ENCODE results near the gene TBC1D9.

The TBC1D9 gene

GRCh38 chr4:140612357-140612756 lies 143.8 kb downstream of the TBC1D9 start:
- H3K4me1 Mint-ChIP-seq = peaks cover 28% of the 10 kb centered on the region
- no peak for TF ChIP-seq CTCF (IDR thresholded peaks at IDR 0.05)
- H3K9me3 Mint-ChIP-seq = no peaks in the 10 kb centered on the region
- H3K27me3 Mint-ChIP-seq (ENCODE audit: low read depth, poor library complexity) = peaks cover 7% of the 10 kb centered on the region
- H3K4me3 Mint-ChIP-seq = no peak overlapping the region
- H3K27ac Mint-ChIP-seq = no peak overlapping the region
- no peak for DNase-seq
- no peaks in the 10 kb centered on the region for H3K36me3 Mint-ChIP-seq (ENCODE audit: low read depth)

GRCh38 chr4:140611854-140612253 lies 144.3 kb downstream of the TBC1D9 start:
- Mint-ChIP-seq H3K9me3 (no peaks in the 10 kb centered on the region), H3K36me3 (ENCODE audit: low read depth) (no peaks in the 10 kb centered on the region), H3K4me3 (no peak overlapping the region), H3K27me3 (ENCODE audit: low read depth, poor library complexity) (peaks cover 7% of the 10 kb centered on the region), H3K27ac (no peak overlapping the region), H3K4me1 (peaks cover 29% of the 10 kb centered on the region)
- no peak for DNase-seq
- TF ChIP-seq CTCF (IDR thresholded peaks at IDR 0.05) = no peak

- no peak overlapping the region for H3K4me3 Mint-ChIP-seq
- TF ChIP-seq CTCF (IDR thresholded peaks at IDR 0.05) = peak; percentile 54
- peaks cover 29% of the 10 kb centered on the region for H3K4me1 Mint-ChIP-seq
- no peak overlapping the region for H3K27ac Mint-ChIP-seq
- H3K27me3 Mint-ChIP-seq (ENCODE audit: low read depth, poor library complexity) = peaks cover 7% of the 10 kb centered on the region
- H3K36me3 Mint-ChIP-seq (ENCODE audit: low read depth) = no peaks in the 10 kb centered on the region
- H3K9me3 Mint-ChIP-seq = no peaks in the 10 kb centered on the region
- peak; percentile 26 for DNase-seq
Observed at GRCh38 chr4:140609548-140610425, 146.4 kb downstream of the TBC1D9 start.

- no peak for DNase-seq
- H3K36me3 Mint-ChIP-seq (ENCODE audit: low read depth) = no peaks in the 10 kb centered on the region
- H3K4me3 Mint-ChIP-seq = no peak overlapping the region
- peaks cover 10% of the 10 kb centered on the region for H3K27me3 Mint-ChIP-seq (ENCODE audit: low read depth, poor library complexity)
- H3K9me3 Mint-ChIP-seq = no peaks in the 10 kb centered on the region
- H3K4me1 Mint-ChIP-seq = peaks cover 31% of the 10 kb centered on the region
- H3K27ac Mint-ChIP-seq = no peak overlapping the region
- no peak for TF ChIP-seq CTCF (IDR thresholded peaks at IDR 0.05)
Observed at GRCh38 chr4:140607852-140608251, 148.3 kb downstream of the TBC1D9 start.

GRCh38 chr4:140604544-140604943 lies 151.6 kb downstream of the TBC1D9 start:
- Mint-ChIP-seq H3K27ac (no peak overlapping the region), H3K9me3 (no peaks in the 10 kb centered on the region)

More at GRCh38 chr4:140604544-140604943, 151.6 kb downstream of the TBC1D9 start:
- no peak for TF ChIP-seq CTCF (IDR thresholded peaks at IDR 0.05)
- no peak for DNase-seq
- no peaks in the 10 kb centered on the region for H3K36me3 Mint-ChIP-seq (ENCODE audit: low read depth)
- peaks cover 28% of the 10 kb centered on the region for H3K4me1 Mint-ChIP-seq
- peaks cover 19% of the 10 kb centered on the region for H3K27me3 Mint-ChIP-seq (ENCODE audit: low read depth, poor library complexity)
- H3K4me3 Mint-ChIP-seq = no peak overlapping the region
